Astrocyte of the cerebellum (primary cell): ENCODE measurements around the gene TRAM2.

Experiments
- DNase-seq: peaks from one replicate; pipeline ENCODE4 v3.0.0-alpha.2; 2011; ENCODE audit warnings: low read depth
- H3K4me3 ChIP-seq: 2 replicates; pipeline ENCODE4 v1.5.1; 2011; ENCODE audit warnings: mild to moderate bottlenecking, low read depth, low read length, moderate library complexity
- CTCF ChIP-seq: IDR thresholded peaks from 2 replicates; pipeline ENCODE4 v1.5.1; 2012; ENCODE audit warnings: low read length, low read depth, moderate library complexity, mild to moderate bottlenecking; ENCODE audit errors: missing control alignments
- in situ Hi-C: cut with HindIII; loops from 2 replicates; pipeline ENCODE4 v1.10.0; 2017; ENCODE audit warnings: low sequenced_read_pairs

TRAM2 gene

GRCh38 chr6:52500238-52501129, 76.4 kb downstream of the TRAM2 start:
- in situ Hi-C loops = no loop called here
- H3K4me3 ChIP-seq = no peak overlapping the region
- no peak for DNase-seq
- TF ChIP-seq CTCF = no peak

- TF ChIP-seq CTCF = no peak
- DNase-seq = no peak
- in situ Hi-C loops = no loop called here
- H3K4me3 ChIP-seq = no peak overlapping the region
These were observed 77.1 kb downstream of the TRAM2 start for GRCh38 chr6:52499681-52500236.

- DNase-seq = no peak
- TF ChIP-seq CTCF = no peak
- no peak overlapping the region for H3K4me3 ChIP-seq
- in situ Hi-C loops = no loop called here
These were observed 77.8 kb downstream of the TRAM2 start for GRCh38 chr6:52499026-52499425.

GRCh38 chr6:52498538-52499017, 78.3 kb downstream of the TRAM2 start:
- H3K4me3 ChIP-seq = no peak overlapping the region
- no peak for TF ChIP-seq CTCF
- in situ Hi-C loops = no loop called here

GRCh38 chr6:52497652-52498408, 79.0 kb downstream of the TRAM2 start:
- no peak overlapping the region for H3K4me3 ChIP-seq
- in situ Hi-C loops = no loop called here
- DNase-seq = no peak
- TF ChIP-seq CTCF = no peak

More at GRCh38 chr6:52498538-52499017, 78.3 kb downstream of the TRAM2 start:
- no peak for DNase-seq

- no peak for TF ChIP-seq CTCF
- no peak overlapping the region for H3K4me3 ChIP-seq
- in situ Hi-C loops = no loop called here
- DNase-seq = no peak
These were observed 80.2 kb downstream of the TRAM2 start for GRCh38 chr6:52496631-52497030.
